GM21526 (cell line): ENCODE measurements around the gene GPC6.
"Not testable (repeated sequence)": the region's sequence is repeated elsewhere in the genome, so short reads cannot be mapped to it uniquely, and the experiment has no call there.

Experiments
- ATAC-seq: cut with Tn5 transposase; IDR thresholded peaks from one replicate; pipeline ENCODE4 v1.9.1; 2021; ENCODE audit warnings: moderate library complexity; ENCODE audit not compliant: unreplicated experiment, low FRiP score

Gene GPC6

GRCh38 chr13:93226623-93227279 lies at the start of gene GPC6:
Gene GPC6 (plus strand): TSS chr13:93226807.
- no peak for ATAC-seq

- ATAC-seq = no peak
Measured at GRCh38 chr13:93180356-93180969, 46.1 kb upstream of the GPC6 start.

GRCh38 chr13:93182406-93182805 lies 44.2 kb upstream of the GPC6 start:
- ATAC-seq = no peak

GRCh38 chr13:93183302-93183701 lies 43.3 kb upstream of the GPC6 start:
- ATAC-seq = no peak

GRCh38 chr13:93190006-93190405 lies 36.6 kb upstream of the GPC6 start:
- ATAC-seq = no peak

- ATAC-seq = no peak
Measured at GRCh38 chr13:93193682-93194081, 32.9 kb upstream of the GPC6 start.

GRCh38 chr13:93199856-93200255 lies 26.8 kb upstream of the GPC6 start:
- no peak for ATAC-seq

DNA sequence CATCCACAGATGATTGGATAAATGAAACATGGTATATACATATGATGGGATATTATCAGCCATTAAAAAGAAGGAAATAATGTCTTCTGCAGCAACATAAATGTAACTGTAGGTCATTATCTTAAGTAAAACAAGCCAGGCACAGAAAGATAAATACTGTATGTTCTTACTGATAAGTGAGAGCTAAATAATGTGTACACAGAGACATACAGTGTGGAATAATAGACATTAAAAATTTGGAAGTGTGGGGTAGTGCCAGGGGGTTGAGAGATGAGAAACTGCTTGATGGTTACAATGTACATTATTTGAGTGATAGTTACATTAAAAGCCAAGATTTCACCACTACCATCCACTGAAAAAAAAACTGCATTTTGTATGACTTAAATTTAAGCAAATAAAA lies 26.0 kb upstream of the GPC6 start:
- ATAC-seq = no peak

DNA sequence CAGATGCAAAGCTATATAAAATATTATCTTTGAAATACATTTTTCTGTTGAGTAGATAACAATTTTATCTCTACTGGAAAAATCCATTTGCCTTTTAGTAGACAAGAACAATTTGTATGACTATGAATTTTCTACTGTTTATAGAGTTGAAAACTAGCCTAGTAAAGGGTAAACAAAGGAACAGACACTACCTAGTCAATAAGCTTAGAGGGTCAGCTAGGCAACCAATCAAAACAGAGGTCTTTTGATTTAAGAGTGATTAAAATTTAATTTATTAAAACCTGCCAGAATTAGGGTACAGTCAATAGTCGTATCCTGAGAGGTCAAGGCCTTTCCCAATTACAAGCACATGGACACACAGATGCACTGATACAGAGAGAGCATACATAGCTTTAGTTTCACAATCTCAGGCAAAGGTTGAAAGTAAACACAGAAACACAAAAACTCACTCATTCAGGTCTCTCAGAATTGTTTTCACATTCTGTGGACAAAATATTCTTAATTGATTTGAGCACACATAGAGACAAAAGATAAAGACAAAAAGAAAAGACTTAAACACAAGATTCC lies 24.5 kb upstream of the GPC6 start:
- ATAC-seq = no peak

- not testable (repeated sequence) for ATAC-seq
Measured at GRCh38 chr13:93206778-93207392, 19.7 kb upstream of the GPC6 start.

DNA sequence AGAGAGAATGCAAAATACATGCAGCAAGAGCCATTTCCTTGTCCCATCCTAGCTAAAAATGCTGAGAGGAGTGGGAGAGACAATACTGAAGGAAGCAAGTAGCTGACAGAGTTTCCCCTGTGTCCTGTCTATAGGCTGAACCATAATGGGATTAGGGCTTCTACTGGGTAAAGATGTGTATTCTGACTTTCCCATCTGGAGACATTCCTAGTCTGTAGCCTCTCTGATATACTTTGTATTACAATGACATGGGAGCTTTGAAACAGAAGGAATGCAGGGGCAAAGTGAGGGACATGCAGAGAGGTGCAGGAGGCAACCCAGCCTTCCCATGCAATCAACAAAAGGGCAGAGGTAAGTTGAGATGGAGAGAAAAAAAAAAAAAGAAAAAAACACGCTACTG lies 10.5 kb upstream of the GPC6 start:
- ATAC-seq = no peak

- ATAC-seq = no peak
Measured at GRCh38 chr13:93217721-93218261, 8.8 kb upstream of the GPC6 start.

DNA sequence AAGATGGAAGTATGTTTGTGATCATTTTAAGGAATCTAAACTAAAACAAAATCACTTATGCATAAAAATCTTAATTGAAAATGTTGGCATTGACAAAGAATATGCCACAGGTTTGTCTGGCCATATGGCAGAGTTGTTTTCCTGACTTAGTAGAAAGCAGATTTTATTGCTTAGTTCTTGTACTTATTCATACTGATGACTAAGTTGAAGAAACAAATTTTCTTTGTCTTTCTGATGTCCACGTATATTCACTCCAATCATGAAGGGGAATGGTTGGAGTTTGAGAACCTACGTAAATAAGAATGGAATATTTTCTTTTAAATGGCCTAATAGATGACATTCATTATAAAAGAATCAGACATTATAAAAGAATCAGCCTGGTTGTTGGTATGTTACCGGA lies 8.0 kb upstream of the GPC6 start:
- ATAC-seq = no peak

- no peak for ATAC-seq
Measured at GRCh38 chr13:93220073-93220472, 6.5 kb upstream of the GPC6 start.

DNA sequence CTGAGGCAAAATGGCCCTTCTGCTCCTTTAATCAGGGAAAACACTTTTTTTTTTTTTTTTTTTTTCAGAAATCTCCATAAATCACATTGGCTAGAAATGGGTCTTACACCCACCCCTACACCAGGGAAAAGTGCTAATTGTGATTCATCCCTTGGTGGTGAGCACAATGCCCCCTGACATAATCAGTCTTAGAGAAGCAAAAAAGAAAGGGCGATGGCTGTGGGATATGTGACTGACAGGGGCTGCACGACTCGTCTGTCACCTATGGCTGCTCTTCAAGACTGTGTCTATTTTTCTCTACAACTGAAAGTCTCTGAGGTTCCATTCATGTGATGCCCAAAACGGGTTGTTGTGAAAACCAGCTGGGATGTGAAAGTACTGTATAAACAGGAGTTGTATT lies 3.6 kb upstream of the GPC6 start:
- ATAC-seq = no peak

- ATAC-seq = no peak
Measured at GRCh38 chr13:93224535-93224934, 2.1 kb upstream of the GPC6 start.

DNA sequence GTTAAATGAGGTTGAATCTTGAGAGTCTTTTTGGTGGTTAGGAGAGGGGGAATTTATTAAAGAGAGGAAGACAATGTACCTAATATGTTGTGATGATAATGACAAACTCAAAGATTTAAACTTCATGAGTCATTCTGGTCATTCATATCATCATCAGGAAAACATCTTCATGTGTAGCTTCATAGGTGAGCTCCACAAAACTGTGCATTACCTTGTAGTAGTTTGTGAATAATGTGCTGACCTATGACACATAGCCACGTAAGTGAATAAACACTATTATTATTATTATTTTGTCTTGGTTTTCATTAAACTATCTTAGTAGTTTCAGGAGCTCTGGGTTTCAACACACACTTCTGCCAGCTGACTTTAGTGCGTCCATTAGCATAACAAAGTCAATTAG lies 997 bp upstream of the GPC6 start:
- ATAC-seq = no peak

GRCh38 chr13:93226065-93226622 lies 463 bp upstream of the GPC6 start:
- ATAC-seq = no peak

GRCh38 chr13:93227280-93227877 lies 772 bp downstream of the GPC6 start:
- ATAC-seq = no peak

- ATAC-seq = no peak
Measured at GRCh38 chr13:93227878-93228642, 1.5 kb downstream of the GPC6 start.
